ENCODE data around the gene DIPK1A. TPM values are rescaled to one million over a fixed set of nuclear protein-coding genes. Genes with fewer than 3 reads are reported as not detected.

Gene DIPK1A
- total RNA-seq, 1 experiment from 2014 or later: 1.2 TPM

DNA sequence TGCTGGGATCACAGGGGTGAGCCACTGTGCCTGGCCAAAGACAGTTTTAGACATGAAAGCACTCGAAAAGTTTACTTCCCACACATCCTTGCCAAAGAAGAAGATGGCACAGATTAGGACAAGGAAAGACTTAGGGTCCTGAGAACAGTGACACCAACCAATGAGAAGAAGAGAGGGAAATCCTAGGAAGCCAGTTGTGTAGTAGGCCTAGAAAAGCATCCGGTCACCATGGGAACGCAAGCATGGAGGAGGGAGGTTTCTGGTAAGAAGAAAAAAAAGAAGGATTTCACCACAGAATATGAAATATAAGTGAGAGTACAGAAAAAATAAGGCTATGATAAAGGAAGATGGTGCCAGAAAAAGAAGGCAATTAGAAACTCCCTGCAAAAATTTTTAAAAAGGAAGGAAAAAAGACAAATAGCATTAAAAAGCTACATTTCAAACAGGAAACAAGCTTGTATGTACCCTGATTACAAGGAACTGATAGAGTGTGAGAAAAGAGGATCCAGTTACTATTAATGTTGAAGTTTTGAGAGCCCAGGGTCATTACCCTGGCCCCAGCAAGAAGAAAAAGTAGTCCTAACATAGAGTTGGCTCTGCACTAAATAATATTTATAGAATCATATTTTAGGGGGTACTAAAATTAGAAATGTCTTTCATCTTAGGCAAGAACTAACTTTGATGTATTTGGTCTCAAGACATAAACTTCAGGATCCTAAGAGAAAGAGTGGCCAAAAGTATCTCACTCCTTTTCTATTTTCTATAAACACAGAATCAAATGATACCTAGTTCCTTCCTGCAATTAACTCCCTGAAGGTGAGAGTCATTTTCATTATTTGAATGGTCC lies 16.1 kb downstream of the DIPK1A start:
- ATAC-seq (no peak), DNase-seq (ENCODE audit: low read depth, low spot score) (no peak)
- intact Hi-C loops (cut with micrococcal nuclease; ENCODE audit: unreplicated experiment): no loop called here
- H3K9me3 ChIP-seq (ENCODE audit: control insufficient read depth, insufficient read depth, low read depth, low read length): no peaks in the 10 kb centered on the region
- no peaks in the 10 kb centered on the region; the same call in 1 of the 2 replicates for H3K27me3 ChIP-seq (ENCODE audit: control insufficient read depth, insufficient read depth, low read length)
- CTCF ChIA-PET: no interaction called here
- BruUV-seq (replicated peaks): no TSS peak
- no peak for TF ChIP-seq SIN3A (IDR thresholded peaks at IDR 0.05; ENCODE audit: borderline replicate concordance, insufficient read depth, low read depth, low read length)
- TF ChIP-seq, protein P1, sequence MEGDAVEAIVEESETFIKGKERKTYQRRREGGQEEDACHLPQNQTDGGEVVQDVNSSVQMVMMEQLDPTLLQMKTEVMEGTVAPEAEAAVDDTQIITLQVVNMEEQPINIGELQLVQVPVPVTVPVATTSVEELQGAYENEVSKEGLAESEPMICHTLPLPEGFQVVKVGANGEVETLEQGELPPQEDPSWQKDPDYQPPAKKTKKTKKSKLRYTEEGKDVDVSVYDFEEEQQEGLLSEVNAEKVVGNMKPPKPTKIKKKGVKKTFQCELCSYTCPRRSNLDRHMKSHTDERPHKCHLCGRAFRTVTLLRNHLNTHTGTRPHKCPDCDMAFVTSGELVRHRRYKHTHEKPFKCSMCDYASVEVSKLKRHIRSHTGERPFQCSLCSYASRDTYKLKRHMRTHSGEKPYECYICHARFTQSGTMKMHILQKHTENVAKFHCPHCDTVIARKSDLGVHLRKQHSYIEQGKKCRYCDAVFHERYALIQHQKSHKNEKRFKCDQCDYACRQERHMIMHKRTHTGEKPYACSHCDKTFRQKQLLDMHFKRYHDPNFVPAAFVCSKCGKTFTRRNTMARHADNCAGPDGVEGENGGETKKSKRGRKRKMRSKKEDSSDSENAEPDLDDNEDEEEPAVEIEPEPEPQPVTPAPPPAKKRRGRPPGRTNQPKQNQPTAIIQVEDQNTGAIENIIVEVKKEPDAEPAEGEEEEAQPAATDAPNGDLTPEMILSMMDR (IDR thresholded peaks at IDR 0.05): no peak
- TF ChIP-seq TCF7L2 (IDR thresholded peaks at IDR 0.05; ENCODE audit: low read depth, low read length): no peak
- no peak for TF ChIP-seq POLR2AphosphoS5 (IDR thresholded peaks at IDR 0.05; ENCODE audit: low read depth, low read length)
- TF ChIP-seq, protein P2, sequence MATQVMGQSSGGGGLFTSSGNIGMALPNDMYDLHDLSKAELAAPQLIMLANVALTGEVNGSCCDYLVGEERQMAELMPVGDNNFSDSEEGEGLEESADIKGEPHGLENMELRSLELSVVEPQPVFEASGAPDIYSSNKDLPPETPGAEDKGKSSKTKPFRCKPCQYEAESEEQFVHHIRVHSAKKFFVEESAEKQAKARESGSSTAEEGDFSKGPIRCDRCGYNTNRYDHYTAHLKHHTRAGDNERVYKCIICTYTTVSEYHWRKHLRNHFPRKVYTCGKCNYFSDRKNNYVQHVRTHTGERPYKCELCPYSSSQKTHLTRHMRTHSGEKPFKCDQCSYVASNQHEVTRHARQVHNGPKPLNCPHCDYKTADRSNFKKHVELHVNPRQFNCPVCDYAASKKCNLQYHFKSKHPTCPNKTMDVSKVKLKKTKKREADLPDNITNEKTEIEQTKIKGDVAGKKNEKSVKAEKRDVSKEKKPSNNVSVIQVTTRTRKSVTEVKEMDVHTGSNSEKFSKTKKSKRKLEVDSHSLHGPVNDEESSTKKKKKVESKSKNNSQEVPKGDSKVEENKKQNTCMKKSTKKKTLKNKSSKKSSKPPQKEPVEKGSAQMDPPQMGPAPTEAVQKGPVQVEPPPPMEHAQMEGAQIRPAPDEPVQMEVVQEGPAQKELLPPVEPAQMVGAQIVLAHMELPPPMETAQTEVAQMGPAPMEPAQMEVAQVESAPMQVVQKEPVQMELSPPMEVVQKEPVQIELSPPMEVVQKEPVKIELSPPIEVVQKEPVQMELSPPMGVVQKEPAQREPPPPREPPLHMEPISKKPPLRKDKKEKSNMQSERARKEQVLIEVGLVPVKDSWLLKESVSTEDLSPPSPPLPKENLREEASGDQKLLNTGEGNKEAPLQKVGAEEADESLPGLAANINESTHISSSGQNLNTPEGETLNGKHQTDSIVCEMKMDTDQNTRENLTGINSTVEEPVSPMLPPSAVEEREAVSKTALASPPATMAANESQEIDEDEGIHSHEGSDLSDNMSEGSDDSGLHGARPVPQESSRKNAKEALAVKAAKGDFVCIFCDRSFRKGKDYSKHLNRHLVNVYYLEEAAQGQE (IDR thresholded peaks at IDR 0.05; ENCODE audit: insufficient read depth in 1 of 2, low read depth in 2 of 2, low read length in 1 of 2): no peak
- no peak overlapping the region for H3K27ac ChIP-seq (ENCODE audit: low read length)
- no peaks in the 10 kb centered on the region for H3K4me1 ChIP-seq (ENCODE audit: control insufficient read depth, insufficient read depth, low read length)
- no peaks in the 10 kb centered on the region for H3K36me3 ChIP-seq (ENCODE audit: control insufficient read depth, insufficient read depth, low read length)
- no peak overlapping the region for H3K4me3 ChIP-seq (ENCODE audit: low read depth in 2 of 2, low read length in 2 of 2)
- POLR2A ChIA-PET: no interaction called here
- in situ Hi-C loops (cut with HindIII; ENCODE audit: low pct_unique_long_range_greater_than_20kb, low sequenced_read_pairs): no loop called here

DNA sequence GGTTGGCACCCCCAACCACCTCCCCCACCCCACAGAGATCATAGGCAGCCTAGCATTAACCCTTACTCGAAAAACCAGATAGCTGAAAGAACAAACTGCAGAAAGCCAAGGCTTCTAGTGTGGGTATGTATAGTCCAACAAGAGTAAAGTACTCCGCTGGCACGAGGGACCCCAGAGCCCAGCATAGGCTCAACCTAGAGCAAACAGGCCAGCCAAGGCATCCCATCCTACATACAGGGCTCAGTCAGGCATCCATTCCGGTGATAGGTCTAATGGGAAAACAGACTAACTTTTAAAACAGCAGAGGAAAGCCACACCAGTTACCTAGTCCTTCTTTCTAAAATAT lies 17.8 kb downstream of the DIPK1A start:
- in situ Hi-C loops (cut with HindIII; ENCODE audit: low pct_unique_long_range_greater_than_20kb, low sequenced_read_pairs) (no loop called here), intact Hi-C loops (cut with micrococcal nuclease; ENCODE audit: unreplicated experiment) (no loop called here)
- Histone ChIP-seq H3K4me1 (ENCODE audit: control insufficient read depth, insufficient read depth, low read length) (no peaks in the 10 kb centered on the region), H3K27me3 (ENCODE audit: control insufficient read depth, insufficient read depth, low read length) (peaks cover 2% of the 10 kb centered on the region; the same call in 1 of the 2 replicates), H3K36me3 (ENCODE audit: control insufficient read depth, insufficient read depth, low read length) (no peaks in the 10 kb centered on the region), H3K4me3 (ENCODE audit: low read depth in 2 of 2, low read length in 2 of 2) (no peak overlapping the region), H3K27ac (ENCODE audit: low read length) (no peak overlapping the region), H3K9me3 (ENCODE audit: control insufficient read depth, insufficient read depth, low read depth, low read length) (no peaks in the 10 kb centered on the region)
- DNase-seq (ENCODE audit: low read depth, low spot score) (no peak), ATAC-seq (no peak)
- no TSS peak for BruUV-seq (replicated peaks)
- ChIA-PET POLR2A (interaction anchor here (0.6 kb wide), 2 partner anchors 64 to 644 kb away, joined by 3 read pairs; no protein-coding TSS in a partner anchor), CTCF (no interaction called here)
- TF ChIP-seq, protein P1 (IDR thresholded peaks at IDR 0.05): no peak
- TF ChIP-seq SIN3A (IDR thresholded peaks at IDR 0.05; ENCODE audit: borderline replicate concordance, insufficient read depth, low read depth, low read length) (no peak), POLR2AphosphoS5 (IDR thresholded peaks at IDR 0.05; ENCODE audit: low read depth, low read length) (no peak), TCF7L2 (IDR thresholded peaks at IDR 0.05; ENCODE audit: low read depth, low read length) (no peak)
- TF ChIP-seq, protein P2 (IDR thresholded peaks at IDR 0.05; ENCODE audit: insufficient read depth in 1 of 2, low read depth in 2 of 2, low read length in 1 of 2): no peak

Data from Panc1 (cell line).